ENCODE data around the gene PERM1.

The PERM1 gene

GRCh38 chr1:980137-980571, 1.7 kb downstream of the PERM1 start:
- peaks cover 3% of the 10 kb centered on the region; the same call in 1 of the 2 replicates for H3K4me1 ChIP-seq (ENCODE audit: control insufficient read depth, low read length)
- H3K36me3 ChIP-seq (ENCODE audit: control insufficient read depth, low read length), result no peaks in the 10 kb centered on the region
- no peak overlapping the region for H3K4me2 ChIP-seq (ENCODE audit: low read length)
- peaks cover under 1% of the 10 kb centered on the region for H3K27me3 ChIP-seq (ENCODE audit: control insufficient read depth, low read length)
- H3K79me2 ChIP-seq (ENCODE audit: control insufficient read depth, low read length), result no peaks in the 10 kb centered on the region
- no peak overlapping the region for H3K4me3 ChIP-seq (ENCODE audit: low read length)
- no peaks in the 10 kb centered on the region for H3F3A ChIP-seq (ENCODE audit: control insufficient read depth, insufficient read depth)
- no peak overlapping the region for H3K27ac ChIP-seq (ENCODE audit: low read depth, low read length)
- no peaks in the 10 kb centered on the region for H3K9me3 ChIP-seq (ENCODE audit: control insufficient read depth, insufficient read depth, low read length)
- TF ChIP-seq CTCF (IDR thresholded peaks at IDR 0.05; ENCODE audit: low read depth, low read length, poor library complexity, severe bottlenecking), result no peak
- no peak for TF ChIP-seq EZH2phosphoT487 (IDR thresholded peaks at IDR 0.05; ENCODE audit: borderline replicate concordance, low read length)
- H3K9me2 ChIP-seq (replicated peaks; ENCODE audit: control insufficient read depth, low read length), result no peaks in the 10 kb centered on the region
- no peaks in the 10 kb centered on the region for H4K20me1 ChIP-seq (ENCODE audit: control insufficient read depth, insufficient read depth, low read depth, low read length)

DNA sequence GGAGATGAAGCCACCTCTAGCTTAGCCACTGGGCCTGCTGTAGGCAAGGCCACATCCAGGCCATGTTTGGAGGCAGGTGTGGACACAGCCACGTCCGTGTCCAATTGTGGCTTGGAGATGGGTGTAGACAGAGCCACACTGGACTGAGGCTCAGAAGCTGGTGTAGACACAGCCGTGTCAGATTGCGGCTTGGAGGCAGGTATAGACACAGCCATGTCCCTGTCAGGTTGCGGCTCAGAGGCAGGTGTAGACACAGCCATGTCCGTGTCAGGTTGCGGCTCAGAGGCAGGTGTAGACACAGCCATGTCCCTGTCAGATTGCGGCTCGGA, 2.2 kb downstream of the PERM1 start:
- H3K9me3 ChIP-seq (ENCODE audit: control insufficient read depth, insufficient read depth, low read length), result no peaks in the 10 kb centered on the region
- no peaks in the 10 kb centered on the region for H3K27me3 ChIP-seq (ENCODE audit: control insufficient read depth, low read length)
- H3K36me3 ChIP-seq (ENCODE audit: control insufficient read depth, low read length), result no peaks in the 10 kb centered on the region
- H3K4me2 ChIP-seq (ENCODE audit: low read length), result no peak overlapping the region
- H3F3A ChIP-seq (ENCODE audit: control insufficient read depth, insufficient read depth), result no peaks in the 10 kb centered on the region
- no peak overlapping the region for H3K4me3 ChIP-seq (ENCODE audit: low read length)
- H3K79me2 ChIP-seq (ENCODE audit: control insufficient read depth, low read length), result no peaks in the 10 kb centered on the region
- no peaks in the 10 kb centered on the region for H3K9me2 ChIP-seq (replicated peaks; ENCODE audit: control insufficient read depth, low read length)
- H3K27ac ChIP-seq (ENCODE audit: low read depth, low read length), result no peak overlapping the region
- peaks cover 3% of the 10 kb centered on the region; the same call in 1 of the 2 replicates for H3K4me1 ChIP-seq (ENCODE audit: control insufficient read depth, low read length)
- TF ChIP-seq CTCF (IDR thresholded peaks at IDR 0.05; ENCODE audit: low read depth, low read length, poor library complexity, severe bottlenecking) (no peak), EZH2phosphoT487 (IDR thresholded peaks at IDR 0.05; ENCODE audit: borderline replicate concordance, low read length) (no peak)
- no peaks in the 10 kb centered on the region for H4K20me1 ChIP-seq (ENCODE audit: control insufficient read depth, insufficient read depth, low read depth, low read length)

- Histone ChIP-seq H3K4me2 (ENCODE audit: low read length) (no peak overlapping the region), H3K4me1 (ENCODE audit: control insufficient read depth, low read length) (peaks cover 3% of the 10 kb centered on the region; the same call in 1 of the 2 replicates), H3K27me3 (ENCODE audit: control insufficient read depth, low read length) (no peaks in the 10 kb centered on the region), H3F3A (ENCODE audit: control insufficient read depth, insufficient read depth) (no peaks in the 10 kb centered on the region), H3K4me3 (ENCODE audit: low read length) (no peak overlapping the region), H3K36me3 (ENCODE audit: control insufficient read depth, low read length) (no peaks in the 10 kb centered on the region), H3K9me3 (ENCODE audit: control insufficient read depth, insufficient read depth, low read length) (no peaks in the 10 kb centered on the region), H4K20me1 (ENCODE audit: control insufficient read depth, insufficient read depth, low read depth, low read length) (no peaks in the 10 kb centered on the region), H3K27ac (ENCODE audit: low read depth, low read length) (no peak overlapping the region), H3K79me2 (ENCODE audit: control insufficient read depth, low read length) (no peaks in the 10 kb centered on the region), H3K9me2 (replicated peaks; ENCODE audit: control insufficient read depth, low read length) (no peaks in the 10 kb centered on the region)
- no peak for TF ChIP-seq EZH2phosphoT487 (IDR thresholded peaks at IDR 0.05; ENCODE audit: borderline replicate concordance, low read length)
- TF ChIP-seq CTCF (IDR thresholded peaks at IDR 0.05; ENCODE audit: low read depth, low read length, poor library complexity, severe bottlenecking), result no peak
Observed at GRCh38 chr1:978835-979743, 2.8 kb downstream of the PERM1 start.

All from DOHH2 (cell line).